GM12891 (cell line): ENCODE results near the gene CST6.
"Not testable (repeated sequence)": the region's sequence is repeated elsewhere in the genome, so short reads cannot be mapped to it uniquely, and the experiment has no call there.

Source experiments
- DNase-seq: peaks from one replicate; pipeline ENCODE4 v3.0.0; 2011; ENCODE audit warnings: low spot score; ENCODE audit not compliant: insufficient read length
- FAIRE-seq: peaks from 2 replicates; lab custom pipeline; 2011; peaks lifted over from hg19 to GRCh38; lab: Jason Lieb, UNC
- PAX5 ChIP-seq: IDR thresholded peaks from 2 replicates; pipeline ENCODE4 v1.6.1; 2011; ENCODE audit warnings: low read length, moderate library complexity, mild to moderate bottlenecking; ENCODE audit not compliant: insufficient read depth, severe bottlenecking
- POLR2A ChIP-seq: IDR thresholded peaks from 2 replicates; pipeline ENCODE4 v1.6.1; 2011; ENCODE audit warnings: low read depth, low read length, control low read depth
- POLR2AphosphoS5 ChIP-seq: IDR thresholded peaks from 2 replicates; pipeline ENCODE4 v1.6.1; 2011; ENCODE audit warnings: low read depth, low read length, control low read depth
- POU2F2 ChIP-seq: IDR thresholded peaks from 2 replicates; pipeline ENCODE4 v1.6.1; 2011; ENCODE audit warnings: low read depth, mild to moderate bottlenecking, control low read depth, low read length, moderate library complexity
- SPI1 ChIP-seq: IDR thresholded peaks from 2 replicates; pipeline ENCODE4 v1.6.1; 2011; ENCODE audit warnings: low read depth, low read length, control low read depth
- TAF1 ChIP-seq: IDR thresholded peaks from 2 replicates; pipeline ENCODE4 v1.6.1; 2011; ENCODE audit warnings: low read depth, low read length, control low read depth

The CST6 gene

GRCh38 chr11:66014804-66015453 lies 3.1 kb downstream of the CST6 start:
- FAIRE-seq, result no peak
- no peak for TF ChIP-seq PAX5
- TF ChIP-seq POU2F2, result no peak
- TF ChIP-seq SPI1, result no peak
- no peak for TF ChIP-seq POLR2AphosphoS5
- TF ChIP-seq TAF1, result no peak
- TF ChIP-seq POLR2A, result no peak
- no peak for DNase-seq

GRCh38 chr11:66015454-66015881 lies 3.7 kb downstream of the CST6 start:
- DNase-seq (no peak), FAIRE-seq (no peak)
- TF ChIP-seq POU2F2, result no peak
- no peak for TF ChIP-seq POLR2A
- no peak for TF ChIP-seq POLR2AphosphoS5

DNA sequence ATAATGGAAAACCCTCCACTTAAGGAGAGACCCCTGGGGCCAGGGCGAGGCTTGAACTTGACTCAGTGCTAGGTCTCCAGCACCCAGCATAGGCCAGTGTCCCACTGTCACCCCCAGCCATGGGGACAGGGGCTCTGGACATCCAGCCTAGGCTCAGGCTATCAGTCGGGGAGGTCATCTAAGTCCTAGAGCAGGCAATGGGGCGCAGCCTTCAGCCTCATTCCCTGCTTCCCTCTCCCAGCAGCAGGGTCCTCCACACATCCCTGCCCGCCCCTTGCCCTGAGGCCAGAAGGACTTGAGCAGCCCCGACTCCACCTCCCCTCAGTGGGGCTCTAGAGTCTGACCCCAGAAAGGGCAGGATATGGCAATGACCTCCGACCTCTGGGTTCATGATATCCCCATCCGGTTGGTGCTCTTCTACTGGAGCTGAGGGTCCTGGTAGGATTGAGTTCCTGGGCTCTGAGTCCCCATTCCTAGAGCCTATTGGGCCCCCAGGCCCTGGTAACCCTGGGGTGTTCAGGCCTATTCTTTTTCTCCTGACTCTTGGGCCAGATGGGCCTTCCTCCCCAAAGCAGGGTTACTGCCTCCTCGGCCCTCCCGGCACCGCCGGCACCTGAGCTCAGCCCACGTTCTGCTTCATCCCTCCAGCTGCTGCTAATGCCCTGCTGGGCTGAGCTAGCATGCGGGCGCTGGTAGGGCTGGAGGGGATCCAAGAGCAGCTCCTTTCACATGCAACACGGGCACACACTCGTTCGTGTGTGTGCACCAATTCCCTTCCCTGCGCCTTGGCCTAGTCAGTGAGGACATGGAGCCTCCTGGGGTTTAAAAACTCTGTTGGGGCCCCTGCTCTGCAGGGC lies 4.4 kb downstream of the CST6 start:
- no peak for TF ChIP-seq POU2F2
- TF ChIP-seq POLR2AphosphoS5, result no peak
- TF ChIP-seq SPI1, result no peak
- no peak for DNase-seq
- FAIRE-seq, result no peak

DNA sequence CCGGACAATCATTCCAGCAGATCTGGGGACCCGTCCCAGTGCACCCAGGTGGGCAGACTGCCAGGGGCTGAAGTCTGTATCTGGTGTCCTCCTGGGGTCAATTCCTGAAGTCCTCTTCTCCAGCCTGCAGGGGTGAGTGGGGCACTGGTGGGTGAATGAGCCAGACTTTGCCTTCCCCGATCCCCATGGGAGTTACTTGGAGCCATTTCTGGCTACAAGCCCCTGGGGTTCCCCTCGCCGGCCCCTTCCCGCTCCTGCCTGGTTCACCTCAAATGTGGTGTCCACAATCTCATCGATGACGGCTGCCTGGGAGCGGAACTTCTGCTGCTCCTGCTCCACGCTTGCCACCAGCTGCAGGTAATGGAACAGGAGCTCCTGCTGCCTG lies 5.0 kb downstream of the CST6 start:
- DNase-seq, result no peak
- no peak for FAIRE-seq
- TF ChIP-seq POLR2A (no peak), POLR2AphosphoS5 (no peak), POU2F2 (no peak), PAX5 (no peak), TAF1 (no peak), SPI1 (no peak)

DNA sequence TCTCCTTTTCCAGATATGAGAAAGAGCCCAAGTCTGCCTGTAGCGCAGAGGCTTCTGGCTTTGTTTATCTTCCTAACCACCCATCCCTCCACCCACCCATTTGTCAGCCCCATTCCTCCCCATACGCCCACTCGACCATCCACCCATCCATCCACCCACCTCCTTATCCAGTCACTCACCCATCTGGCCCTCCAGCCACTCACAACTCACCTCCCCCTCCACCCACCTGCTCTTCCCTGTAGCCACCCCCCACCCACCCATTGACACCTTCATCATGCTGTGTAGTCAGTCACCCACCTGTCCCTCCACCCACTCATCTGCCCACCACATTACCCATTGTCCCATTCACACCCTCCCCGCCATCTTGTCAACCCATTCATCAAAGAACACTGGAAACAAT lies 5.5 kb downstream of the CST6 start:
- FAIRE-seq (no peak), DNase-seq (no peak)
- no peak for TF ChIP-seq SPI1
- no peak for TF ChIP-seq POLR2A
- TF ChIP-seq POU2F2, result no peak
- TF ChIP-seq PAX5, result no peak
- TF ChIP-seq POLR2AphosphoS5, result no peak
- no peak for TF ChIP-seq TAF1

DNA sequence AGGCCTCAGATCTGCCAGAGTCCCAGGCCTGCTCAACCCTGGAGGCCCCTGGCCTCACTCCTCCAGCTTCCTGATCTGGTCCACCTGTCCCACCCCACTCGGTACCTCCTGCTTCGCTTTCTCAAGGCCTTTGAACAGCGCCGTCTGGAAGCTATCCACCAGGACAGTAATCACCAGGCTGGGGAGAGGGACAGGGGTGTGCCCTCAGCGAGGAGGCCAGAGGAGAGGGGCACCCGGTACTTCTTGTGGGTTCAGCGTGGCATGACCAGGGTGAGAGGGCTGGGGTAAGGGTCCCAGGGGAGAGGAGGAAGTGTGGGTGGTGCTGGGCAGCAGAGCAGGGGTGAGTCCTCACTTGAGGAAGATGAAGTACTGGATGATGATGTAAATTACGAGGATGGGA lies 8.4 kb downstream of the CST6 start:
- no peak for FAIRE-seq
- DNase-seq, result no peak

GRCh38 chr11:66020618-66021357 lies 9.0 kb downstream of the CST6 start:
- DNase-seq, result no peak
- TF ChIP-seq POLR2AphosphoS5 (no peak), POU2F2 (no peak), TAF1 (no peak), PAX5 (no peak), POLR2A (no peak), SPI1 (no peak)
- no peak for FAIRE-seq

More for the DNA sequence above, 8.4 kb downstream of the CST6 start:
- TF ChIP-seq POU2F2 (no peak), TAF1 (no peak), SPI1 (no peak), PAX5 (no peak), POLR2AphosphoS5 (no peak), POLR2A (no peak)

GRCh38 chr11:66022401-66023185 lies 10.8 kb downstream of the CST6 start:
- DNase-seq (peak; percentile 94), FAIRE-seq (peak; percentile 80)
- TF ChIP-seq TAF1 (no peak), POLR2A (no peak), SPI1 (no peak), PAX5 (no peak), POU2F2 (no peak), POLR2AphosphoS5 (no peak)

GRCh38 chr11:66023186-66023440 lies 11.3 kb downstream of the CST6 start:
- FAIRE-seq, DNase-seq: not testable (repeated sequence)

GRCh38 chr11:66026017-66026529 lies 14.3 kb downstream of the CST6 start, which contains the start of gene CATSPER1:
Gene CATSPER1, minus strand, starts transcription at chr11:66026479. Its CDS starts 100 bp downstream, at chr11:66026379.
- TF ChIP-seq POLR2A (no peak), TAF1 (no peak), POU2F2 (no peak), PAX5 (no peak), POLR2AphosphoS5 (no peak), SPI1 (no peak)
- DNase-seq, result no peak
- FAIRE-seq, result no peak
